GM21723 (cell line): ENCODE results near the gene CRYM.
"Not testable (repeated sequence)": the region's sequence is repeated elsewhere in the genome, so short reads cannot be mapped to it uniquely, and the experiment has no call there.

Experiments
- ATAC-seq: cut with Tn5 transposase; IDR thresholded peaks from one replicate; pipeline ENCODE4 v1.9.1; 2021; ENCODE audit warnings: mild to moderate bottlenecking, moderate library complexity; ENCODE audit not compliant: unreplicated experiment

CRYM gene

DNA sequence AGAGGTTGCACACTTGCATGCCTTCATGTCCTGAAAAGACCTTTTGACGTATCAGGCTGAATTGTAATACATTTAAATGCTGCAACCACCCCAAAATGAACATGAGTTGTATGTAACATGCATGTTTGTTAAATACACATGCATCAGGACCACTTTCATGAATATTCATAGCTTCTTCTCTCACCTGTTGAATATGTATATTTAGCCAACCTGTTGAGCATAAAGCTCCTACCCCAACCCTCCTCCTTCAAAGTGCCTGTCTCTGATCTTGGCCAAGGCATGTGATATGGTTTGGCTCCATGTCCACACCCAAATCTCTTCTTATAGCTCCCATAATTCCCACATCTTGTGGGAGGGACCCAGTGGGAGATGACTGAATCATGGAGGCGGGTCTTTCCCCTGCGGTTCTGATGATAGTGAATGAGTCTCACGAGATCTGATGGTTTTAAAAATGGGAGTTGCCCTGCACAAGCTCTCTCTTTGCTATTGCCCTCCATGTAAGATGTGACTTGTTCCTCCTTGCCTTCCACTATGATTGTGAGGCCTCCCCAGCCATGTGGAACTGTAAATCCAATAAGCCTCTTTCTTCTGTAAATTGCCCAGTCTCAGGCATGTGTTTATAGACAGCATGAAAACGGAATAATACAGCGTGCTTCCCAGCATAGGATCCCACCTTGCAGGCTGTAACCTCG, 3.8 kb upstream of the CRYM start:
- no peak for ATAC-seq

GRCh38 chr16:21279501-21279900, 1.4 kb upstream of the CRYM start:
- no peak for ATAC-seq

- ATAC-seq, result no peak
Observed at GRCh38 chr16:21277045-21277926, 804 bp downstream of the CRYM start.

- ATAC-seq, result no peak
Observed at GRCh38 chr16:21276090-21276489, 2.0 kb downstream of the CRYM start.

DNA sequence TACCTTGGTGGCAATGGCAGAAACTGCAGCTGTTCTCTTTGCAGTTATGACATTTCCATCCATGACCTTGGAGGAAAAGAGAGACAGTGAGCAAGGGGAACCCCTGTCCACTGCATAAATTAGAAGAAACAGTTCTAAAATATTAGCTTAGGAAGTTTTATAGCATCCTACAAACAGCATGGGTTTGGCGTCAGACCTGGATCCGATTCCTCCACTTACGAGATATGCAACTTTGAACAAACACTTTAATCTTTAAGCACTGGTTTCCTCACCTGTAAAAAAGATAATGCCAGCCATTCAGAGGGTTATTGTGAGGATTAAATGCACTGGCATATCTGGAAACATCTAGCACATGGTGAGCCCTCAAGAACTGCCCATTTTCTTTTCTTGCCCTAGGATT, 2.6 kb downstream of the CRYM start:
- ATAC-seq, result no peak

DNA sequence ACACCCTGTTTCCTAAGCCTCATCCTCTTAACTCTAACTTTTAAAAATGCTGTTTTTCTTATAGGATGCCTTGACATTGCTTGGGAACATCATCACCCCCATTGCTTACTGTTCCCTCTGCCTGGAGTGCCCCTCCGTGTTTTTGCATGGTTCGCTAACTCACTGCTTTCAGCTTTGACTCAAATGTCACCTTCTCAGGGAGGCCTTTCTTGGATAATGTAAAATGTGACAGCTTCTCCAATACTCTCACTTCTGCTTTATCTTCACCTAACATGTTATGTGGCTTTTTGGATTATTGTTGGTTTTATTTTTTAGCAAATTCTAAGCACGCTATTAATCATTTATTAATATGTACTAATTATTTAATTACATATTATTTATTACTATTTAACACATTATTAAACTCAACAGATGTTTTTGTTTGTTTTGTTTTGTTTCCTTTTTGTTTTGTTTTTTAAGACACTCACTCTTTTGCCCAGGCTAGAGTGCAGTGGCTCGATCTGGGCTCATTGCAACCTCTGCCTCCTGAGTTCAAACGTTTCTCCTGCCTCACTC, 3.8 kb downstream of the CRYM start:
- ATAC-seq, result no peak

GRCh38 chr16:21272763-21273162, 5.3 kb downstream of the CRYM start:
- not testable (repeated sequence) for ATAC-seq

DNA sequence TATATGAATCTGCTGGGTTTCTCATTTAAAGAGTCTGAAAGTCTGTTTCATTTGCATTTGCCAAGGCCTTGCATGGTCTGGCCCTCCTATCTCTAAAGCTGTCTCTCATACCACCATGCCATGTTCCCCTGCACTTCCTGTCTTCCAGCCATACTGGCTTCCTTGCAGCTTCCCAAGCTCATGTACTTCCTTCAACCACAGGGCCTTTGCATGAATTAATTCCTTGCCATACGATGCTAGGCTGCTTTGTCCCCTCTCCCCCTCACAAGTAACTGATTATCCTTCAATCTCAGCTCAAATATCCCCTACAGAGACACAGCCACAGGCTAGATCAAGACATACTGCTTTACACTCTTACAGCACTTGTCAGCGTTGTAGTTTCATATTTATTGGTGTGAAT, 5.8 kb downstream of the CRYM start:
- ATAC-seq, result no peak

GRCh38 chr16:21268236-21268635, 9.9 kb downstream of the CRYM start:
- no peak for ATAC-seq

DNA sequence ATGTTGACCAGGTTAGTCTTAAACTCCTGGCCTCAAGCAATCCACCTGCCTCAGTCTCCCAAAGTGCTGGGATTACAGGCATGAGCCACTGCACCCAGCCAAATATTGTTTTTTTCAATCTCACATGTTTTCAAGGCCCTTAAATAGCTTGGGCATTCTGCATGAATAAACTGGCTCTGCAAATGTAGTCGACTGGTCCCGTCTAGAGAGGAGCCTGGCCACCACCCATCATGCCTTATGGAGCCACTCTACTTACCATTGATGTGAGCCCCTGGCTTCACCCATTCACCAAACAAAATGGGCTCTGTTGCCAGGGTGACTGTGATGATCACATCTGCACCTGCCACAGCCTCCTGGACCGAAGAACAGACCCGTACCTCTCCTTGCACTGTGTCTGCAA, 10.8 kb downstream of the CRYM start:
- ATAC-seq, result no peak

- no peak for ATAC-seq
Observed at GRCh38 chr16:21265104-21265837, 12.8 kb downstream of the CRYM start.

DNA sequence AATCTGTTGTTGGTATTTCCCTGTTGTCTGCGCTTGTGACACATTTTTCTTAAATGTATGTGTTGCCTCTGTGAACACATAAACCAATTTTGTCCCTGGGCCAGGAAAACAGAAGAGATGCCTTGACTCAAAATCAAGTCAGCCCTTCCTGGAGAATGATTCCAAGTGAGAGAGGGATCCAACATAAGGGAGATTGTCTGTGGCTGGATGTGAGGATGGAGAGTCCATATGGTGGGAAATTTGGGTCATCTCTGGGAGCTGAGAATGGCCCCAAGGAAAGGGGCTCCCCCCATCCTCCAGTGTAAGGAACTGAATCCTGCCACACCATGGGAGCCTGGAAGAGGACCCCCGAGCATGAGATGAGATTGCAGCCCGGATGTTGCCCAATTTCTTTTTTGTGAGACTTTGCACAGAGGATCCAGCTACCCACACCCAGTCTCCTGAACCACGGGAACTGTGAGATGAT, 13.5 kb downstream of the CRYM start:
- no peak for ATAC-seq

DNA sequence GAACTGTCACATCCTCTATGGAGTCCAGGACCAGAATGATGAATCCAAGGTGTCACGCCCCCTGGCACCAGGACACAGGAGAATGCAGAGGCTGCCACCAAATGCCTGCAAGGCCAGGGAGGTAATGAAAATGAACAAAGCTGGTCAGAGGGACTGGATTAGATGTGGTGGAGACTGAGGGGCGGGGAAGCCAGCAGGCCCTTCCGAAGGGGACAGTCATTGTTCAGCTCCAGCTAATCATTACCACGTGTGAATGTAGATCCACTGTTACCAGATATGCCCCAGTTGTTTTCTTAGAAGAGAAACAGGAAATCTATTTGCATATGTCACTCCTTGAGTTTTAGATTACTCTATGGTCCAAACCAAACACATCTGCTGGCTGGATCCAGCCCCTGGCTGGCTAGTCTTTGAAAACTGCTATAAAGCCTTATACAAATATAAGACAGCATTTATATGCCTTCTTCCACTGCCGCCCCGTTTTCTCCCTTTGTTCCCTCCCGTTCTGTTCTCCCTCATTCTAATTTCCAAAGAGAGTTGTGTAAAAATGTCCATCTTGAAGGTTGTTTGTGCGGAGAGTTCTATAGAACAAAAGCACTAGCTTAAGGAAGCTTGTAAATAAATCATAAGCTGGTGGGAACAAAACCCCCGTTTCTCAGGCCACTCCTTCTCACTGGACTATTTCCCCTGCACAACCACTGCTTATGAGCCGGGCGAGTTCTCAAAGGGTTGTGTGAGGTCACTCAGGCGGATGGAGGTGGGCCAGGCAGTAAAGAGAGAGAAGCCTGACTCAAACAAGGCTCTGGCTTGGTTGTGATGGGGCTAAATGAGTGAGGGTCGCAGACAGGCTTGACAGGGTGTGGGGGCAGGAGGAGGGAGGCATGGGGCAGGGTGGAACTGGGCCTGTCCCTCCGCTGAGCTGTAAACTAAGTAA, 14.2 kb downstream of the CRYM start:
- peak; percentile 72 for ATAC-seq

- no peak for ATAC-seq
Observed at GRCh38 chr16:21262779-21263639, 15.1 kb downstream of the CRYM start.

- no peak for ATAC-seq
Observed at GRCh38 chr16:21260870-21261791, 17.0 kb downstream of the CRYM start.

- no peak for ATAC-seq
Observed at GRCh38 chr16:21257284-21257683, 20.8 kb downstream of the CRYM start.

DNA sequence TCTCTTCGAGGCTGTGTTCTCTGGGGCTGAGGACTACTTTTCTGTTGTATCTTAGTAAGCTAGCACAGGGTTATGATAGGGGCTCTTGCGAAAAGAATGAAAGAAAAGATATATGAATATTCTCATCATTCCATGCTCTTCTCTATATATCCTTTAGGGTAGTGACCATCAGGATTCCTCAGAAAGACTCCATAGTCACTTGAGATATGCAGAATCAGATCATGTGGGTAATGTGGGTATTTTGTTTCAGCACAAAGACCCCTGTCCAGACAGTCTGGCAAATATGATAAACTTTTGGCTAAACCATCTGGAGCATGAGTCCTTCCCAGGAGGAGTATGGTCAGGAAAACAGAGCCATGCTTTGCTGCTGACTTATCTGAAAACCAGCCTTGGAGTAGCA, 21.5 kb downstream of the CRYM start:
- no peak for ATAC-seq

GRCh38 chr16:21253470-21253869, 24.6 kb downstream of the CRYM start:
- ATAC-seq, result no peak
